Naive B cell (primary cell): Measurements from ENCODE around the gene GTF3C5. TPM values are rescaled to one million over a fixed set of nuclear protein-coding genes. Genes with fewer than 3 reads are reported as not detected.

Source experiments
- ATAC-seq, 2 donors: fragments of 150-1000 bp; cut with Tn5 transposase; 2 replicates each; pipeline ENCODE4 v1.10.0; 2021; ENCODE audit warnings: low read depth in 2 of 2, mild to moderate bottlenecking in 2 of 2, moderate library complexity in 2 of 2
- DNase-seq: peaks from one replicate; pipeline ENCODE4 v3.0.0; 2022
- H3K27ac Mint-ChIP-seq, 6 donors: one replicate each; pipeline ENCODE4 v1.8.0; 2020 to 2022; ENCODE audit warnings: mild to moderate bottlenecking in 6 of 6, mixed read lengths in 6 of 6, moderate library complexity in 5 of 6, inconsistent platforms in 2 of 6
- H3K27me3 Mint-ChIP-seq, 3 donors: one replicate each; pipeline ENCODE4 v1.8.0; 2021 to 2022; ENCODE audit warnings: mixed read lengths in 3 of 3, mild to moderate bottlenecking in 1 of 3
- H3K36me3 Mint-ChIP-seq, 2 donors: one replicate each; pipeline ENCODE4 v1.8.0; 2020 to 2022; ENCODE audit warnings: mixed read lengths in 2 of 2, inconsistent platforms in 1 of 2, mild to moderate bottlenecking in 1 of 2
- H3K4me1 Mint-ChIP-seq, 3 donors: one replicate each; pipeline ENCODE4 v1.8.0; 2020 to 2022; ENCODE audit warnings: mixed read lengths in 3 of 3, inconsistent platforms in 1 of 3, mild to moderate bottlenecking in 1 of 3, moderate library complexity in 1 of 3
- H3K4me3 Mint-ChIP-seq, 8 donors: one replicate each; pipeline ENCODE4 v1.8.0; 2020 to 2022; ENCODE audit warnings: mild to moderate bottlenecking in 8 of 8, mixed read lengths in 8 of 8, moderate library complexity in 8 of 8, inconsistent platforms in 2 of 8
- H3K9me3 Mint-ChIP-seq, 7 donors: one replicate each; pipeline ENCODE4 v1.8.0; 2020 to 2022; ENCODE audit warnings: mixed read lengths in 7 of 7, mild to moderate bottlenecking in 5 of 7, inconsistent platforms in 2 of 7, moderate library complexity in 1 of 7
- polyA plus RNA-seq, 6 donors: library from polyadenylated mRNA; unstranded; fragments of 300-500 nt; fragmentation: Illumina TruSeq; gene quantifications; one replicate each; pipeline ENCODE4 v1.2.3, GENCODE V29; 2021; ENCODE audit warnings: low read depth in 6 of 6

The GTF3C5 gene
- polyA plus RNA-seq, 6 donors from 2014 or later, result 22.3 to 44.2 (median 32.7) TPM

DNA sequence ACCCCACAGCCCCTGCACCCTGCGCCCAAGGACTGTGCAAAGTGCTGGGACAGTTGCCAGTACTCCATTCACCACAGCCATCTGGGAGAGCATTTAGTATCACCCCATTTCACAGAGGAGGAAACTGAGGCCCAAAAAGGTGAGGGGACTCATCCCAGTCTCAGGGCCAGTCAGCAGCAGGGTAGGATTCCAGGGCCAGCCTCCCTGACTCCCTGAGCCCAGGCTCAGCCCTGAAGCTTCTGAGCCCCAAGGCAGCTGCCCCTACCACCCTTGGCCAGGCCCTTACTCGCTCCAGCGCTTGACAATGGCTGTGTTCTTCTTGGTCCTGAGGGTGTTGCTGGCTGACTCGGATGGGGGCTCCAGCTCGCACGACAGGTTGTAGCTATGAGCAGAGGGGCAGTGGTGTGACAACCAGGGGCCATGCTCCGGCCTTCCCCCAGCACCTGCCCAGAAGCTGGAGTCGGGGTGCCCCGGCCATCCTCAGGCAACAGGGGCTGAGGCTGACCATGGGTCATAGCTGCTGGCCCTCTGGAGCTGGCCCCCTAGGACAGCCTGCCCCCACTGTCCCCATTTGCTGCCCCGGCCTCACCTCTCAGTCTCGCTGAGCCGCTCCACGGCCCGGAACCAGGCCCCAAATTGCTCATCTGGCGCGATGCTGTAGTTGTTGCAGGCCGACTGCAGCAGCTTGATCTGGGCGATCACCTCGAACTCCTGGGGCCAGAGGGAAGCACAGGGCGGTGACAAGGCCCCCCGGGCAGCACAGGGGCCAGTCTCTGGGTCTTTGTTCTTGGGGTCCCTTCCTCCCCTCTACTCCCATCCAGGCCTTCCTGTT lies 71.6 kb downstream of the GTF3C5 start:
- Mint-ChIP-seq H3K4me1 (peaks cover 4 to 5% (median 4%) of the 10 kb centered on the region in 3 donors), H3K27ac (peak overlapping the region in 2 of 6 donors; percentile 58 to 89), H3K4me3 (no peak overlapping the region), H3K27me3 (no peaks in the 10 kb centered on the region), H3K9me3 (peaks cover 0 to 1% (median 0%) of the 10 kb centered on the region in 7 donors), H3K36me3 (peaks cover 0 to 31% of the 10 kb centered on the region in 2 donors)
- ATAC-seq (no peak), DNase-seq (no peak)

GRCh38 chr9:133103183-133103986 lies 72.6 kb downstream of the GTF3C5 start:
- H3K27me3 Mint-ChIP-seq, result no peaks in the 10 kb centered on the region

DNA sequence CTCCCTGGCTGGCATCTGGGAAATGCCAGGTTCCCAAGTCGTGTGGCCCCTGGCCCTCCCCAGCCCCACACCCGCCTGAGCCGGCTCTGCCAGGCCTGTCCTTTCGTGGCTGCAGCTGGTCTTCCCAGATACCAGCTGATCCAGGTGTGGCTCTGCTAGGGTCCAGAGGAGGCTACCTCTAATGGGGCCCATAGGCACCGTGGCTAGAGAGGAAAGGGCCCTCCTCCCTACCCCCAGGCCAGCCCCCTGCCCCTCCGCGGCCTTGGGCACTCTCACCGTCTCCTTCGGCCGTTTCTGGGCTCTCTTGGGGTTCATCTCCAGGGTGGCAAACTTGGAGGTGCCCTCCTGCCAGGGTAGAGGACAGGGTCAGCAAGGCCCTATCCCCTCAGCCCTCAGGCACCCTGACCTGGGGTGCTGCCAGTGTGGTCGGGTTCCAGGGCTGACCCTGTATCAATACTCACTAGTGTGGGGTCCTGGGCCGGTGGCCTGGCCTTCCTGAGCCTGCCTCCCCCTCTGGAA lies 73.2 kb downstream of the GTF3C5 start:
- no peak for ATAC-seq

More at GRCh38 chr9:133103183-133103986, 72.6 kb downstream of the GTF3C5 start:
- Mint-ChIP-seq H3K9me3 (no peaks in the 10 kb centered on the region), H3K27ac (peak overlapping the region in 5 of 6 donors; percentile 39 to 89 (median 53)), H3K36me3 (peaks cover 0 to 24% of the 10 kb centered on the region in 2 donors), H3K4me1 (peaks cover 4 to 5% (median 4%) of the 10 kb centered on the region in 3 donors), H3K4me3 (peak overlapping the region in 1 of 8 donors; percentile 47)
- DNase-seq (peak; percentile 56), ATAC-seq (peak; percentile 52 to 57)

DNA sequence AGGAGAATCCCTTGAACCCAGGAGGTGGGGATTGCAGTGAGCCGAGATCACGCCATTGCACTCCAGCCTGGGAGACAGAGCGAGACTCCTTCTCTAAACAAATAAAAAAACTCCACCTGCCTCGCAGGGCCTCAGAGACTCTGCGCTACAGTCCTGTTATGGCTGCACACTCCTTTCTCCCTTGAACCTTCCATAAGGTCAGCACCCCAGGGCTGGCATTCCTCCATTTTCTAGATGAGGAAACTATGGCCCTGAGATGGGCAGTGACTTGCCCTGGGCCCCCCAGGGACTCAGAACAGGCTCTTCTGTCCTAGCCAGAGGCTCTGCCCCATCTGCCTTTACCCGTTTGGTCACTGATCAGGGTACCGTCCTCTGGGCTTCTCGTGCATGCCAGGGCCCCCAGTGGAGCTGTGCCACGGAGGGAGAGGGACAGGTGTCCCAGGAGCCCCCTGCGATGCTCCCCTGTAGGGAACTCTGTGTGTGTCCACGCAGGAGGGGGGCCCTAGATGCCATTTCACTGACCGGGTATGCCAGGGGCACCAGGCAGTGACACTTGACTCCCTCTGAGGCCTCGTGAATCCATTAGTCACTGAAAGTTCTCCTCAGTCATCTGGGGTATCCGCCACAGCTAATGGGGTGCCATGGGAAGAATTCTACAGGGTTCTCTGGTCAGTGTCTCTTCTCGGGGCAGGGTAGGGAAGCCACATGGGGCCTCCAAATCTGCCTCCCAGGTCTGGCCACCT lies 74.1 kb downstream of the GTF3C5 start:
- no peak overlapping the region for H3K4me3 Mint-ChIP-seq
- ATAC-seq (no peak), DNase-seq (no peak)
- H3K4me1 Mint-ChIP-seq, result peaks cover 4 to 5% (median 4%) of the 10 kb centered on the region in 3 donors
- no peaks in the 10 kb centered on the region for H3K9me3 Mint-ChIP-seq
- H3K27ac Mint-ChIP-seq, result peak overlapping the region in 2 of 6 donors; percentile 82 to 98
- H3K36me3 Mint-ChIP-seq, result peaks cover 0 to 15% of the 10 kb centered on the region in 2 donors
- H3K27me3 Mint-ChIP-seq, result no peaks in the 10 kb centered on the region

More for the DNA sequence above, 73.2 kb downstream of the GTF3C5 start:
- Mint-ChIP-seq H3K4me3 (no peak overlapping the region), H3K27me3 (no peaks in the 10 kb centered on the region), H3K27ac (peak overlapping the region in 2 of 6 donors; percentile 65 to 98), H3K9me3 (no peaks in the 10 kb centered on the region), H3K36me3 (peaks cover 0 to 19% of the 10 kb centered on the region in 2 donors), H3K4me1 (peaks cover 4 to 5% (median 4%) of the 10 kb centered on the region in 3 donors)
- DNase-seq, result no peak

GRCh38 chr9:133105461-133105770 lies 74.6 kb downstream of the GTF3C5 start:
- peaks cover 0 to 15% of the 10 kb centered on the region in 2 donors for H3K36me3 Mint-ChIP-seq
- peak overlapping the region in 1 of 6 donors; percentile 98 for H3K27ac Mint-ChIP-seq
- H3K27me3 Mint-ChIP-seq, result no peaks in the 10 kb centered on the region
- peaks cover 4 to 5% (median 4%) of the 10 kb centered on the region in 3 donors for H3K4me1 Mint-ChIP-seq
- DNase-seq (no peak), ATAC-seq (no peak)
- no peaks in the 10 kb centered on the region for H3K9me3 Mint-ChIP-seq
- no peak overlapping the region for H3K4me3 Mint-ChIP-seq

DNA sequence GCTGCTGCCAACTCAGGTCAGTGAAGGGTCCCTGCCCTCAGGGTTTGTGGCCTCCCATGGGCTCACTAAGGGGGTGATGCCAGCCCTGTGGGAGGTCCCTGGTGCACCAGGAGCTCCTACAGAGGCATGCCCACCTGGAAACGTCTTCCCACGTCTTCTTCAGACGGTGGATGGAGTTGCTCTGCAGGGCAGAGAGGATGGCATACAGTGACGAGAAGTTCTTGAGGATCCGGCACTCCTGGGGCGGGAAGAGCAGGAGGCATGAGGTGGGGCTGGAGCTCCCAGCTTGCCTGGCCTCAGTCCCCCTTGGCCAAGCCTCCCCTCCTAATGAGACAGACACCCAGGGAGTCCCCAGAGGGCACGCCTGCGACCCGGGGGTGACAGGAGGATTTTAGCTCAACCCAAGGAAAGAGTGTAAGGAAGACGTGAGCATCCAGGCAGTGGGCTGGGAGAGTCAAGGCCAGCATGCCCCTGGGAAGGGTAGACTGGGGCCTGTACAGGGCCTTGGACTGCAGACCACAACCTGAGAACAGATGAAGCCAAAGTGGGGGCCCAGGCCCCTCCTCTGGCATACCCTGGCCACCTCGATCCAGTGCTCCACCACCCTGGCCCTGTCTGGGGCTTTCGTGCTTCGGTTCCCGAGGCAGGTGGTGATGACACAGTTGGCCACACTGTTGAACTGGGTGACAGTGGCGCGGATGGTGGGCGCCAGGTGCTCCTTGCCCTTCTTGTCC lies 75.9 kb downstream of the GTF3C5 start:
- Mint-ChIP-seq H3K4me3 (no peak overlapping the region), H3K27me3 (no peaks in the 10 kb centered on the region), H3K36me3 (peaks cover 0 to 8% of the 10 kb centered on the region in 2 donors), H3K4me1 (peaks cover 4 to 8% (median 6%) of the 10 kb centered on the region in 3 donors), H3K27ac (peak overlapping the region in 2 of 6 donors; percentile 87 to 98), H3K9me3 (no peaks in the 10 kb centered on the region)
- DNase-seq (no peak), ATAC-seq (no peak)

DNA sequence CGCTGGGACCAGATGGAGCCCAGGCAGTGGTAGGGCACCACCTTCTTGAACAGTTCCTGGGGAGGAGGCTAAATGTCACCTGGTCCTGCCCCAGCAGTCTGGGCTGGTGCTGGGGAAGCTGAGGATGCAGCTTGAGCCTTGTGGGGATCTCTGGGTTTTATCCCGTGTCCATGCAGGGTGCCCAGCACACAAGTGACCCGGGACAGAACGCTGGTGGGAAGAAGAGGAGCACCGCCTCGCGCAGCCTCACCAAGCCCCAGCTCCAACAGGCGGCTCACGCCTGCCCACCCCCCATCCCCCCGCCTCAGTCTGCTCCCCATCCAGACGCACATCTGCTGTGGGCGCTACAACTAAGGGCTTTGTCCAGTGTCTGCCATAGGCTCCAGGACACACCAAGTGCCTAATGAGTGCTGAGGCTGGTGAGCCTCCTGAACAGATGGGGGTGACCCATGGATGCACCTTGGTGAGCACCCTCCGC lies 76.5 kb downstream of the GTF3C5 start:
- Mint-ChIP-seq H3K27ac (peak overlapping the region in 3 of 6 donors; percentile 15 to 98 (median 49)), H3K27me3 (no peaks in the 10 kb centered on the region), H3K4me1 (peaks cover 6 to 11% (median 10%) of the 10 kb centered on the region in 3 donors), H3K36me3 (peaks cover 0 to 7% of the 10 kb centered on the region in 2 donors), H3K9me3 (no peaks in the 10 kb centered on the region), H3K4me3 (no peak overlapping the region)
- ATAC-seq (no peak), DNase-seq (no peak)

Other genes starting within 250 kb of the GTF3C5 start
- gene AK8, start 152.7 kb upstream of the GTF3C5 start, polyA plus RNA-seq, result 1 to 10 TPM in 3 of 6 donors, under 1 TPM in 3; 0.70 to 4.7 (median 1.5) TPM
- gene SPACA9, start 152.1 kb upstream of the GTF3C5 start, polyA plus RNA-seq, result 1 to 10 TPM; 1.9 to 5.8 (median 3.5) TPM
- 10 to 100 TPM in 2 of 6 donors, 1 to 10 TPM in 3, under 1 TPM in 1; 1.00 to 14.4 (median 8.6) TPM for gene TSC1, start 86.4 kb upstream of the GTF3C5 start, polyA plus RNA-seq
- 1 to 10 TPM in 2 of 6 donors, under 1 TPM in 3, not detected in 1; 0.38 to 1.4 (median 0.89) TPM for gene GFI1B, start 52.3 kb upstream of the GTF3C5 start, polyA plus RNA-seq
- under 1 TPM in 1 of 6 donors, not detected in 5; 0.11 TPM for gene CEL, start 31.0 kb downstream of the GTF3C5 start, polyA plus RNA-seq
- gene RALGDS, start 90.2 kb downstream of the GTF3C5 start, polyA plus RNA-seq, result 10 to 100 TPM in 2 of 6 donors, 1 to 10 TPM in 4; 5.5 to 17.5 (median 8.7) TPM
- gene GBGT1, start 132.9 kb downstream of the GTF3C5 start, polyA plus RNA-seq, result 1 to 10 TPM in 5 of 6 donors, under 1 TPM in 1; 0.96 to 4.0 (median 2.4) TPM
- not detected for gene OBP2B, start 178.3 kb downstream of the GTF3C5 start, polyA plus RNA-seq
- under 1 TPM in 2 of 6 donors, not detected in 4; 0.93 to 0.94 TPM for gene ABO, start 244.2 kb downstream of the GTF3C5 start, polyA plus RNA-seq